Mesothelial cell of epicardium (in vitro differentiated cells): ENCODE results near the gene CYP4F12. TPM values are rescaled to one million over a fixed set of nuclear protein-coding genes. Genes with fewer than 3 reads are reported as not detected.

Experiments used
- DNase-seq, 2 experiments: peaks; one replicate each; pipeline ENCODE4 v3.0.0; 2021; ENCODE audit warnings: low spot score in 2 of 2; ENCODE audit not compliant: unreplicated experiment in 2 of 2
- H3K27ac Mint-ChIP-seq: 2 replicates; pipeline ENCODE4 v1.8.0; 2021; ENCODE audit warnings: mixed read lengths
- H3K27me3 Mint-ChIP-seq: 2 replicates; pipeline ENCODE4 v1.8.0; 2021; ENCODE audit warnings: low read depth, mixed read lengths
- H3K36me3 Mint-ChIP-seq: 2 replicates; pipeline ENCODE4 v1.8.0; 2021; ENCODE audit warnings: mixed read lengths
- H3K4me1 Mint-ChIP-seq: 2 replicates; pipeline ENCODE4 v1.8.0; 2021; ENCODE audit warnings: mixed read lengths
- H3K4me3 Mint-ChIP-seq: 2 replicates; pipeline ENCODE4 v1.8.0; 2021; ENCODE audit warnings: mild to moderate bottlenecking, moderate library complexity, mixed read lengths
- H3K9me3 Mint-ChIP-seq: 2 replicates; pipeline ENCODE4 v1.8.0; 2021; ENCODE audit warnings: mixed read lengths
- CTCF ChIP-seq: fragments of 200-600 bp; sonication (generic); IDR thresholded peaks from one replicate; pipeline ENCODE4 v1.5.0; 2021; ENCODE audit warnings: antibody characterized with exemption; ENCODE audit not compliant: unreplicated experiment
- total RNA-seq: library from RNA; stranded (reverse); gene quantifications from 3 replicates; pipeline ENCODE4 v1.2.1, GENCODE V29; 2021

Gene CYP4F12
- total RNA-seq, 1 donor from 2014 or later, result not detected

DNA sequence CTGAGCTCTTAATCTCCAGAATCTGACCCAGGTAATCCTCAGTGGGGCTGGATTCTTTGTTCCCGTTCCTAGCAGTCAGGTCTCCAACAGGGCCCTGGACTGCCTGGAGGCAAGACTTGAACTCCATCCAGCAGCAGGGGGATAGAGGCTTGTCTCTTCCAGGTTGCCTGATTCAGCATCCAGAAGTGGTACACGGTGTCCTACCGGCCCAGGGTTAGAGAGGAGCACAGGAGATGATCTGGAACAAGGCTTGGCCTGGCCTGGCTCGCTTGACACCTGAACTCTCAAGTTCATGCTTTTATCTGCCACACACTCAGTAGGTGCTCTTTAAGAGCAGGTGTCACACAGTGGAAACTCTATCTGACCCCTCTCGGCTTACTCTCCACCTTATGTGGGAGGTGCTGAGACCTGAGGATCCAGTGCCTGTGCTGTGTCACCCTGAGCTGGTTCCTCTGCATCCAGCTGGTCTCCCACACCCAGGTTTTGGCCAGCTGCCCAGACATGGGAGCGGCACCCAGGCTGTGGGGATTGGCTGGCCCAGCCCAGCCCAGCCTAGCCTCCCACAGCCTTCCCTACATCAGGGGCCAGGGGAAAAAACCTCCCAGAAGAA, 32.5 kb upstream of the CYP4F12 start, which contains the start of gene CYP4F3:
CYP4F3 (plus strand) TSS at position 604 of the 610 bp plus-strand sequence. CDS start 519 bp downstream, outside the sequence.
- Mint-ChIP-seq H3K36me3 (no peaks in the 10 kb centered on the region), H3K27ac (no peak within 1 kb of the TSS), H3K9me3 (peaks cover 60% of the 10 kb centered on the region), H3K4me1 (no peaks in the 10 kb centered on the region), H3K27me3 (no peaks in the 10 kb centered on the region), H3K4me3 (no peak within 1 kb of the TSS)
- DNase-seq, result no peak
- TF ChIP-seq CTCF, result no peak

- no peaks in the 10 kb centered on the region for H3K27me3 Mint-ChIP-seq
- H3K4me3 Mint-ChIP-seq, result no peak overlapping the region
- H3K36me3 Mint-ChIP-seq, result no peaks in the 10 kb centered on the region
- no peaks in the 10 kb centered on the region for H3K4me1 Mint-ChIP-seq
- no peak for DNase-seq
- H3K9me3 Mint-ChIP-seq, result peaks cover 65% of the 10 kb centered on the region
- H3K27ac Mint-ChIP-seq, result no peak overlapping the region
- TF ChIP-seq CTCF, result no peak
Observed at GRCh38 chr19:15640904-15641597, 31.8 kb upstream of the CYP4F12 start.

- Mint-ChIP-seq H3K36me3 (peaks cover 2% of the 10 kb centered on the region), H3K9me3 (peaks cover 70% of the 10 kb centered on the region), H3K27me3 (no peaks in the 10 kb centered on the region), H3K4me1 (no peaks in the 10 kb centered on the region), H3K27ac (no peak overlapping the region), H3K4me3 (no peak overlapping the region)
- DNase-seq, result no peak
- no peak for TF ChIP-seq CTCF
Observed at GRCh38 chr19:15641901-15642491, 30.9 kb upstream of the CYP4F12 start.

DNA sequence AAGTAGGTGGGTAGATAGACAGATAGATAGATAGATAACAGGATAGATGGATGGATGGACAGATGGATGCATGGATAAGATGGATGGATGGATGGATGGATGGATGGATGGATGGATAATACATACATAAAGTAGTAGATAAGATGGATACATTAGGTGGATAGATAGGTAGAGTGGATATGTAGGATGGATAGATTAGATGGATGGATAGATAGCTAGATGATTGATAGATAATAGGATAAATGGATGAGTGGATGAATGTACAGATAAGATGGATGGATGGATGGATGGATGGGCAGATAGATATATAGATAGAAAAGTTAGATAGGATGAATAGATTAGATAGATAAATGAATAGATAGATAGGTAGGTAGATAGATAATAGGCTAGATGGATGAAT, 30.1 kb upstream of the CYP4F12 start:
- Mint-ChIP-seq H3K27me3 (no peaks in the 10 kb centered on the region), H3K36me3 (peaks cover 2% of the 10 kb centered on the region), H3K9me3 (peaks cover 69% of the 10 kb centered on the region), H3K27ac (no peak overlapping the region), H3K4me1 (no peaks in the 10 kb centered on the region), H3K4me3 (no peak overlapping the region)
- TF ChIP-seq CTCF, result no peak
- DNase-seq, result no peak

- Mint-ChIP-seq H3K36me3 (peaks cover 2% of the 10 kb centered on the region), H3K27ac (no peak overlapping the region), H3K9me3 (peaks cover 71% of the 10 kb centered on the region), H3K4me3 (no peak overlapping the region), H3K4me1 (no peaks in the 10 kb centered on the region), H3K27me3 (no peaks in the 10 kb centered on the region)
- DNase-seq, result no peak
- no peak for TF ChIP-seq CTCF
Observed at GRCh38 chr19:15643387-15643786, 29.5 kb upstream of the CYP4F12 start.
